Left kidney (tissue), 2 donors: Measurements from ENCODE around the gene PCDHGB7. TPM values are rescaled to one million over a fixed set of nuclear protein-coding genes. Genes with fewer than 3 reads are reported as not detected.
"Not testable (repeated sequence)": the region's sequence is repeated elsewhere in the genome, so short reads cannot be mapped to it uniquely, and the experiment has no call there.

ENCODE experiments used
- DNase-seq: peaks from one replicate; pipeline ENCODE4 v3.0.0-alpha.2; 2013
- polyA plus RNA-seq: library from polyadenylated mRNA; unstranded; fragments of 120-200 nt; gene quantifications from one replicate; pipeline ENCODE4 v1.2.1, GENCODE V29; 2013; ENCODE audit not compliant: insufficient read length

The PCDHGB7 gene
- polyA plus RNA-seq, 1 donor: 17.3 TPM

- DNase-seq: no peak
Measured at GRCh38 chr5:141393267-141393666, 24.2 kb upstream of the PCDHGB7 start.

- DNase-seq: not testable (repeated sequence)
Measured at GRCh38 chr5:141394401-141395187, 22.9 kb upstream of the PCDHGB7 start.

DNA sequence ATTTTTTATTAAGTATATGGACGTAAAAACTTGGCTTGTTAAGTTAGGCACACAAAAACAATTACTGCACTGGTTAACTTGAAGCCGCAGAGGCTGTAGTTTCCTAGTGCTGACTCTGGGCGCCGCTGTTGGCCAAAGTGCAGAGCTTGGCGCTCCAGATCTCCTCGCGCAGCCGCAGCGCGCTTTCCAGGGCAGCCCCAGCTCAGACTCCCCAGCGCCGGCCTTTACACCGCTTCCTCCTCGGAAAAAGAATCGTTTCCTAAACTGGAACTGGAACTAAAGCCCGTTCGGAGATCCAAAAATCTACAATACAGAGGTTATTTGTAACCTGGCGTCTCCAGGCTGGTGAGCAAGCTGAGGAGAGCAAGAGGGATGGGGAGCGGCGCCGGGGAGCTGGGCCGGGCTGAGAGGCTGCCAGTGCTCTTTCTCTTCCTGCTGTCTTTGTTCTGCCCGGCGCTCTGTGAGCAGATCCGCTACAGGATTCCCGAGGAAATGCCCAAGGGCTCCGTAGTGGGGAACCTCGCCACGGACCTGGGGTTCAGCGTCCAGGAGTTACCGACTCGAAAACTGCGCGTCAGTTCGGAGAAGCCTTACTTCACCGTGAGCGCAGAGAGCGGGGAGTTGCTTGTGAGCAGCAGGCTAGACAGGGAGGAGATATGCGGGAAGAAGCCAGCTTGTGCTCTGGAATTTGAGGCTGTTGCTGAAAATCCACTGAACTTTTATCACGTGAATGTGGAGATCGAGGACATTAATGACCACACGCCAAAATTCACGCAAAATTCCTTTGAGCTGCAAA, 19.5 kb upstream of the PCDHGB7 start, which contains the start of gene PCDHGB5:
TSS of gene PCDHGB5 (plus strand) at position 192 of the 796 bp plus-strand sequence. CDS start at position 373, 181 bp downstream.
- not testable (repeated sequence) for DNase-seq

- no peak for DNase-seq
Measured at GRCh38 chr5:141398608-141399007, 18.9 kb upstream of the PCDHGB7 start.

GRCh38 chr5:141399555-141400258, 17.8 kb upstream of the PCDHGB7 start:
- no peak for DNase-seq

DNA sequence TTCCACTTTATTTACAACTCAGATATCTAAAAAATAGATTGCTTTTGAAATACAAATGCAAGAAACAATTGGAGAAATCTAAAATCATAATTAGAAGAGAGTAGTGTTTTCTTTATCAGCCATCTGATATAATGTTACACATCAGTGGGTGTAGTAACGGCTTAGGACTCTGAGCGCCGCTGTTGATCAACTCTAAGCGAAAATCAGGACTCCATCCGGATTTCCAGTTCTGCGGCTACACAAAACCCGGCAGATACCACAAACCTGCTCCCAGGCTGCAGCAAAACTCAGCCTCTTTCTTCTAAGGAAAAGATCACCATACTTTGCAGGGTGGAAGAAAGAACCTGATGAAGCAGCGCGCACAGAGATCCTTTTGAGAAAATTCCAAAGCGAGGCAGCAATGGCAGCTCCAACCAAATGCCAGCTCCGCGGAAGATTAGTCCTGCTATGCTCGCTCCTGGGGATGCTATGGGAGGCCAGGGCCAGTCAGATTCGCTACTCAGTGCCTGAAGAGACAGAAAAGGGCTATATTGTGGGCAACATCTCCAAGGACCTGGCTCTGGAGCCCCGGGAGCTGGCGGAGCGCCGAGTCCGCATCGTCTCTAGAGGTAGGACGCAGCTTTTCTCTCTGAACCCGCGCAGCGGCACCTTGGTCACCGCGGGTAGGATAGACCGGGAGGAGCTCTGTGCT, 14.8 kb upstream of the PCDHGB7 start, which contains the start of gene PCDHGA9:
TSS of gene PCDHGA9 (plus strand) at position 226 of the 691 bp plus-strand sequence. CDS start at position 401, 175 bp downstream.
- DNase-seq: no peak

GRCh38 chr5:141403387-141403786, 14.1 kb upstream of the PCDHGB7 start:
- DNase-seq: no peak

DNA sequence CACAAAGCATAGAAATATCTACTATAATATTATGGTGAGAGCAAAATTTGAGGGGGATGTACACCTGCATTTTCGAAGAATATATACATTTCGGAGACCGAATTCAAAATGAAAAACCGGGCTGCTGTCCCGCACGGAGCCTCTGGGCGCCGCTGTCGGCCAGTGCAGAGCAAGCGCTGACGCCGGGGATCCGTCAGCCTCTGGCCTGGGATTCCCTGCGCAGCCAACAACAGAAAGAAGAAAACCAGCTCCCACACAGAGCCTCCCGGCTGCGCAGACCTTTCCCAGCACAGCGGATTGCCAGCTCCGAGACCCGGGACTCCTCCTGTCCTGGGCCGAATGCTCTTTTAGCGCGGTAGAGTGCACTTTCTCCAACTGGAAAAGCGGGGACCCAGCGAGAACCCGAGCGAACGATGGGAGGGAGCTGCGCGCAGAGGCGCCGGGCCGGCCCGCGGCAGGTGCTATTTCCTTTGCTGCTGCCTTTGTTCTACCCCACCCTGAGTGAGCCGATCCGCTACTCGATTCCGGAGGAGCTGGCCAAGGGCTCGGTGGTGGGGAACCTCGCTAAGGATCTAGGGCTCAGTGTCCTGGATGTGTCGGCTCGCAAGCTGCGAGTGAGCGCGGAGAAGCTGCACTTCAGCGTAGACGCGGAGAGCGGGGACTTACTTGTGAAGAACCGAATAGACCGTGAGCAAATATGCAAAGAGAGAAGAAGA, 9.5 kb upstream of the PCDHGB7 start, which contains the start of gene PCDHGB6:
TSS of gene PCDHGB6 (plus strand) at position 232 of the 716 bp plus-strand sequence. CDS start at position 414, 182 bp downstream.
- DNase-seq: not testable (repeated sequence)

- DNase-seq: no peak
Measured at GRCh38 chr5:141409598-141410306, 7.7 kb upstream of the PCDHGB7 start.

- no peak for DNase-seq
Measured at GRCh38 chr5:141411575-141411974, 5.9 kb upstream of the PCDHGB7 start.

DNA sequence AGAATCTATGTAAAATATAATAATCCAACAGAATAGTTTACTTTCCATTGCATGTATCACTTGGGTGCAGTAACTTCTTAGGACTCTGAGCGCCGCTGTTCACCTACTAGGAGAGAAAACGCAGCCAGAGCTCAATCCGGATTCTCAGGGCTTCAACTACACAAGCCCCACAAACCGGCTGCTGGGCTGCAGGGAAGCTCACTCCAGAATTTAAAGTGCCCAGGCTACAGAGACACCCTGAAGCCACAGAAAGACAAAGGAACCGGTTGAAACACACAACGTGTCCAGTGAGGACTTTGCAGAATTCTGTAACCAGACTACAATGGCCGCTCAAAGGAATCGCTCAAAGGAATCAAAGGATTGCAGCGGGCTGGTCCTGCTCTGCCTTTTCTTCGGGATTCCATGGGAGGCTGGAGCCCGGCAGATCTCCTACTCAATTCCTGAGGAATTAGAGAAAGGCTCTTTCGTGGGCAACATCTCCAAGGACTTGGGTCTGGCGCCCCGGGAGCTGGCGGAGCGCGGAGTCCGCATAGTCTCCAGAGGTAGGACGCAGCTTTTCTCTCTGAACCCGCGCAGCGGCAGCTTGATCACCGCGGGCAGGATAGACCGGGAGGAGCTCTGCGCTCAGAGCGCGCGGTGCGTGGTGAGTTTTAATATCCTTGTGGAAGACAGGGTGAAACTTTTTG, 4.5 kb upstream of the PCDHGB7 start, which contains the start of gene PCDHGA10:
TSS of gene PCDHGA10 (plus strand) at position 134 of the 686 bp plus-strand sequence. CDS start at position 323, 189 bp downstream.
- DNase-seq: no peak

DNA sequence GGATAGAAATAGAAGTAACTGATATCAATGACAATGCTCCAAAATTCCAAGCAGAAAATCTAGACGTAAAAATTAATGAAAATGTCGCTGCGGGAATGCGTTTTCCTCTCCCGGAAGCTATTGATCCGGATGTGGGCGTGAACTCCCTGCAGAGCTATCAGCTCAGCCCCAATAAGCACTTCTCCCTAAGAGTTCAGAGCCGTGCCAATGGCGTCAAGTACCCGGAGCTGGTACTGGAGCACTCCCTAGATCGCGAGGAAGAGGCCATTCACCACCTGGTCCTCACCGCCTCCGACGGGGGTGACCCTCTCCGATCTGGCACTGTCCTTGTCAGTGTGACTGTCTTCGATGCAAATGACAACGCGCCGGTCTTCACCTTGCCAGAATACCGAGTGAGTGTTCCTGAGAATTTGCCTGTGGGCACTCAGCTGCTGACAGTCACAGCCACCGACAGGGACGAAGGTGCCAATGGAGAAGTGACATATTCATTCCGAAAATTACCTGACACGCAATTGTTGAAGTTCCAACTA, 3.9 kb upstream of the PCDHGB7 start:
- no peak for DNase-seq

DNA sequence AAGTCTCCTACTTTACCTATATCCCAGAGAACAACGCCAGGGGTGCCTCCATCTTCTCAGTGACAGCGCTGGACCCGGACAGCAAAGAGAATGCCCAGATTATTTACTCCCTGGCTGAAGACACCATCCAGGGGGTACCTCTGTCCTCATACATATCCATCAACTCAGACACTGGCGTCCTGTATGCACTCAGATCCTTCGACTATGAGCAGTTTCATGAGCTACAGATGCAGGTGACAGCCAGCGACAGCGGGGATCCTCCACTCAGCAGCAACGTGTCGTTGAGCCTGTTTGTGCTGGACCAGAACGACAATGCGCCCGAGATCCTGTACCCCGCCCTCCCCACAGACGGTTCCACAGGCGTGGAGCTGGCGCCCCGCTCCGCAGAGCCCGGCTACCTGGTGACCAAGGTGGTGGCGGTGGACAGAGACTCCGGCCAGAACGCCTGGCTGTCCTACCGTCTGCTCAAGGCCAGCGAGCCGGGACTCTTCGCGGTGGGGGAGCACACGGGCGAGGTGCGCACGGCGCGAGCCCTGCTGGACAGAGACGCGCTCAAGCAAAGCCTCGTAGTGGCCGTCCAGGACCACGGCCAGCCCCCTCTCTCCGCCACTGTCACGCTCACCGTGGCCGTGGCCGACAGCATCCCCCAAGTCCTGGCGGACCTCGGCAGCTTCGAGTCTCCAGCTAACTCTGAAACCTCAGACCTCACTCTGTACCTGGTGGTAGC, 2.8 kb upstream of the PCDHGB7 start:
- DNase-seq: not testable (repeated sequence)

GRCh38 chr5:141415275-141415618, 2.2 kb upstream of the PCDHGB7 start:
- not testable (repeated sequence) for DNase-seq

DNA sequence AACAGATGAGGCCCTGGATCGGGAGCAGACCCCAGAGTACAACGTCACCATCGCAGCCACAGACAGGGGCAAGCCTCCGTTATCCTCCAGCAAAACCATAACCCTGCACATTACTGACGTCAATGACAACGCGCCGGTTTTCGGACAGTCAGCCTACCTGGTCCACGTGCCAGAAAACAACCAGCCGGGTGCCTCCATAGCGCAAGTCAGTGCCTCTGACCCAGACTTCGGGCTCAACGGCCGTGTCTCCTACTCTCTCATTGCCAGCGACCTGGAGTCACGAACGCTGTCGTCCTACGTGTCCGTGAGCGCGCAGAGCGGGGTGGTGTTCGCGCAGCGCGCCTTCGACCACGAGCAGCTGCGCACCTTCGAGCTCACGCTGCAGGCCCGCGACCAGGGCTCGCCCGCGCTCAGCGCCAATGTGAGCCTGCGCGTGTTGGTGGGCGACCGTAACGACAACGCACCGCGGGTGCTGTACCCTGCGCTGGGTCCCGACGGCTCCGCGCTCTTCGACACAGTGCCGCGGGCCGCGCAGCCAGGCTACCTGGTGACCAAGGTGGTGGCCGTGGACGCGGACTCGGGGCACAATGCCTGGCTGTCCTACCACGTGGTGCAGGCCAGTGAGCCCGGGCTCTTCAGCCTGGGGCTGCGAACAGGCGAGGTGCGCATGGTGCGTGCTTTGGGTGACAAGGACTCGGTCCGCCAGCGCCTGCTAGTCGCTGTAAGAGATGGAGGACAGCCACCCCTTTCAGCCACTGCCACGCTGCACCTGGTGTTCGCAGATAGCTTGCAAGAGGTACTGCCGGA, 1.8 kb downstream of the PCDHGB7 start:
- DNase-seq: no peak

- no peak for DNase-seq
Measured at GRCh38 chr5:141420855-141421488, 3.5 kb downstream of the PCDHGB7 start, which contains the start of gene PCDHGA11. Gene PCDHGA11 (plus strand): TSS chr5:141421051. CDS start chr5:141421228, 177 bp downstream.

- no peak for DNase-seq
Measured at GRCh38 chr5:141421489-141421855, 4.0 kb downstream of the PCDHGB7 start.
